Lower lobe of right lung (tissue), 2 donors: Measurements from ENCODE around the gene TP53AIP1. TPM values are rescaled to one million over a fixed set of nuclear protein-coding genes. Genes with fewer than 3 reads are reported as not detected.

Experiments
- ATAC-seq, 2 donors: fragments of 200-7000 bp; cut with Tn5 transposase; one replicate each; pipeline ENCODE4 v1.9.1; 2020 to 2022; ENCODE audit warnings: mild to moderate bottlenecking in 2 of 2, moderate library complexity in 2 of 2
- DNase-seq: peaks from one replicate; pipeline ENCODE4 v3.0.0-alpha.2; 2020
- H3K27ac ChIP-seq: fragments of 200-600 bp; one replicate; pipeline ENCODE4 v1.8.0; 2022
- H3K27me3 ChIP-seq: fragments of 200-600 bp; one replicate; pipeline ENCODE4 v1.8.0; 2022; ENCODE audit warnings: low read depth
- H3K36me3 ChIP-seq: fragments of 200-600 bp; one replicate; pipeline ENCODE4 v1.8.0; 2022; ENCODE audit warnings: mild to moderate bottlenecking
- H3K4me1 ChIP-seq: fragments of 200-600 bp; one replicate; pipeline ENCODE4 v1.8.0; 2022
- H3K4me3 ChIP-seq: fragments of 200-600 bp; one replicate; pipeline ENCODE4 v1.8.0; 2022; ENCODE audit warnings: mild to moderate bottlenecking
- H3K9me3 ChIP-seq: fragments of 200-600 bp; one replicate; pipeline ENCODE4 v1.8.0; 2022
- intact Hi-C: fragments of 100-400 bp; cut with DNase I; formaldehyde crosslinking; loops from one replicate; pipeline ENCODE4 v1.11.0; 2022
- long read RNA-seq: library from polyadenylated mRNA; unstranded; transcript quantifications from one replicate; pipeline ENCODE4 v2.0.0, GENCODE V29; 2021
- total RNA-seq: library from RNA; stranded (reverse); fragmentation: NEBNext Ultra II Directional; extraction: Animal tissue kit (Norgen Biotek cat#: 25700); gene quantifications from one replicate; pipeline ENCODE4 v1.2.1, GENCODE V29; 2021
- TF ChIP-seq, protein P1 (sequence below): fragments of 200-600 bp; IDR thresholded peaks from one replicate; pipeline ENCODE4 v1.8.0; 2022; ENCODE audit warnings: antibody characterized with exemption, mild to moderate bottlenecking
- donor health status: DM: no; HTN: yes; CAD: no; lungs with severe emphysema.

Gene TP53AIP1
- total RNA-seq, result not detected
- long read RNA-seq, result 0 reads

DNA sequence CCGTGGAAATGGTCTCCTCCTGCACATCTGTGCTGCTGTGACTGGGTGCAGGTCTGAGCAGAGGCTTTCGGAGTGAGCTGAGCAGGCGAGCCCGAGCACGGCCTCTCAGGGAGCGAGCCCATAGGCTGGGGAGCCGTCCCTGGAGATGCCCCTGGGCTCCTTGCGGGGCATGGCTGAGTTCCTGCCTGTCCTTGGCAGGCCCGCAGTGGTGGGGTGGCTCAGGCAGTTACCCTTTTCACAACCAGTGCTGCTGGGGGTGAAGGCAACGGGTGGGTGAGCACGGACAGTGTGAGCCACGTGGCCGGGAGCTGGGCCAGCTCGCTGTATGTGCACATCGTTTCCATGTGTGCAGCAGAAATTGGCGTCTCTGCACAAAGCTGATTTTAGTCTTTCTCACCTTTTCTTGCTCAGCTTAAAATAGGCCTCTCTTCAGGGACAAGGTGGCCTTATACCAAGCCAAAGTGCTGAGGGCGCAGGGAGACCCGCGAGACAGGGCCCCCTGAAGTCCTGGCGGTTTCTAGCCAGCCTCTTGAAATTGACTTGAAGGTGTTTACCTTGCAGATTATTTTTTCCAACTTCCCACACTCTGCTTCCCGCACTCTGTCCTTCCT lies at the start of gene TP53AIP1:
Gene TP53AIP1, minus strand, starts transcription at position 55 of the 611 bp plus-strand sequence. CDS start 5,053 bp downstream, outside the sequence.
- DNase-seq (no peak), ATAC-seq (no peak)
- TF ChIP-seq, protein P1, sequence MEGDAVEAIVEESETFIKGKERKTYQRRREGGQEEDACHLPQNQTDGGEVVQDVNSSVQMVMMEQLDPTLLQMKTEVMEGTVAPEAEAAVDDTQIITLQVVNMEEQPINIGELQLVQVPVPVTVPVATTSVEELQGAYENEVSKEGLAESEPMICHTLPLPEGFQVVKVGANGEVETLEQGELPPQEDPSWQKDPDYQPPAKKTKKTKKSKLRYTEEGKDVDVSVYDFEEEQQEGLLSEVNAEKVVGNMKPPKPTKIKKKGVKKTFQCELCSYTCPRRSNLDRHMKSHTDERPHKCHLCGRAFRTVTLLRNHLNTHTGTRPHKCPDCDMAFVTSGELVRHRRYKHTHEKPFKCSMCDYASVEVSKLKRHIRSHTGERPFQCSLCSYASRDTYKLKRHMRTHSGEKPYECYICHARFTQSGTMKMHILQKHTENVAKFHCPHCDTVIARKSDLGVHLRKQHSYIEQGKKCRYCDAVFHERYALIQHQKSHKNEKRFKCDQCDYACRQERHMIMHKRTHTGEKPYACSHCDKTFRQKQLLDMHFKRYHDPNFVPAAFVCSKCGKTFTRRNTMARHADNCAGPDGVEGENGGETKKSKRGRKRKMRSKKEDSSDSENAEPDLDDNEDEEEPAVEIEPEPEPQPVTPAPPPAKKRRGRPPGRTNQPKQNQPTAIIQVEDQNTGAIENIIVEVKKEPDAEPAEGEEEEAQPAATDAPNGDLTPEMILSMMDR, result no peak
- Histone ChIP-seq H3K9me3 (no peaks in the 10 kb centered on the region), H3K27me3 (no peaks in the 10 kb centered on the region), H3K4me3 (no peak within 1 kb of the TSS), H3K27ac (no peak within 1 kb of the TSS), H3K36me3 (no peaks in the 10 kb centered on the region), H3K4me1 (no peaks in the 10 kb centered on the region)
- intact Hi-C loops, result no loop called here

- H3K36me3 ChIP-seq, result peaks cover 10% of the 10 kb centered on the region
- H3K4me1 ChIP-seq, result no peaks in the 10 kb centered on the region
- no peak for ATAC-seq
- intact Hi-C loops, result no loop called here
- H3K4me3 ChIP-seq, result no peak overlapping the region
- DNase-seq, result no peak
- H3K27ac ChIP-seq, result no peak overlapping the region
- no peaks in the 10 kb centered on the region for H3K27me3 ChIP-seq
- H3K9me3 ChIP-seq, result no peaks in the 10 kb centered on the region
- TF ChIP-seq, protein P1, result no peak
Measured at GRCh38 chr11:128988242-128988970, 45.7 kb upstream of the TP53AIP1 start.

GRCh38 chr11:128985880-128986279 lies 43.2 kb upstream of the TP53AIP1 start:
- H3K36me3 ChIP-seq, result peaks cover 21% of the 10 kb centered on the region
- intact Hi-C loops, result no loop called here
- H3K9me3 ChIP-seq, result no peaks in the 10 kb centered on the region
- TF ChIP-seq, protein P1, result no peak
- DNase-seq (no peak), ATAC-seq (no peak)
- no peak overlapping the region for H3K4me3 ChIP-seq
- H3K27ac ChIP-seq, result no peak overlapping the region
- H3K27me3 ChIP-seq, result no peaks in the 10 kb centered on the region
- H3K4me1 ChIP-seq, result no peaks in the 10 kb centered on the region

DNA sequence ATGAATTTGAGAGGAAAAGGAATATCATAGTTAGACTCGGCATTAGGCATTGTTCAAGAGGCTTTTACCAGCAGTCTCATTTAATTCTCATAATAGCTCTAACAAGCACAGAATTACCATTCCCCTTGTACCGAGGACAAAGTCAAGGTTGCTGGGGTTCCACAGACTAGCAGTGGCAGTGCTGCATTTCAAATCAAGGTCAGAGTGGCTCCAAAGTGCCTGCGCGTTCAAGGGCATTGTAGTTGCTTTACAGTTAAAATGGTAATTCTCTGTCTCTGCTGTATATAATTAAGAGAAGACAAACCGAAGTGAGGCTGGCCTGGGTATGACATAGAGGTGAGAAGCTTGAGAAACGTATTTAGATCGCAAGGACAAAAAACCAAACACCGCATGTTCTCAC lies 40.4 kb upstream of the TP53AIP1 start:
- ATAC-seq, result no peak
- H3K36me3 ChIP-seq, result peaks cover 44% of the 10 kb centered on the region

GRCh38 chr11:128981254-128981653 lies 38.6 kb upstream of the TP53AIP1 start:
- intact Hi-C loops, result no loop called here
- TF ChIP-seq, protein P1, result no peak
- no peak for ATAC-seq

More for the DNA sequence above, 40.4 kb upstream of the TP53AIP1 start:
- no peaks in the 10 kb centered on the region for H3K4me1 ChIP-seq
- H3K27ac ChIP-seq, result no peak overlapping the region
- H3K9me3 ChIP-seq, result no peaks in the 10 kb centered on the region
- intact Hi-C loops, result no loop called here
- H3K27me3 ChIP-seq, result no peaks in the 10 kb centered on the region
- TF ChIP-seq, protein P1, result no peak
- no peak for DNase-seq
- no peak overlapping the region for H3K4me3 ChIP-seq

More at GRCh38 chr11:128981254-128981653, 38.6 kb upstream of the TP53AIP1 start:
- Histone ChIP-seq H3K36me3 (peaks cover 55% of the 10 kb centered on the region), H3K27ac (no peak overlapping the region), H3K4me3 (no peak overlapping the region), H3K4me1 (no peaks in the 10 kb centered on the region), H3K9me3 (no peaks in the 10 kb centered on the region), H3K27me3 (no peaks in the 10 kb centered on the region)
- DNase-seq, result no peak
